Measurements from ENCODE around the gene BMERB1. TPM values are rescaled to one million over a fixed set of nuclear protein-coding genes. Genes with fewer than 3 reads are reported as not detected.
"Not testable (repeated sequence)": the region's sequence is repeated elsewhere in the genome, so short reads cannot be mapped to it uniquely, and the experiment has no call there.

The BMERB1 gene
- total and polyA plus RNA-seq, 9 donors = 17.8 to 29.2 (median 26.7) TPM

GRCh38 chr16:15457958-15458357 is 23.6 kb downstream of the BMERB1 start:
- H3K4me3 ChIP-seq (ENCODE audit: low read length) = no peak overlapping the region
- no CpG with 5 or more reads among the region's 4 CpGs for WGBS (ENCODE audit: insufficient coverage)
- H3K27ac ChIP-seq (ENCODE audit: low read length) = no peak overlapping the region
- DNase-seq = no peak
- no peaks in the 10 kb centered on the region for H3K36me3 ChIP-seq (ENCODE audit: control insufficient read depth, insufficient read depth, low read length)
- no peaks in the 10 kb centered on the region for H3K27me3 ChIP-seq (ENCODE audit: control insufficient read depth, insufficient read depth, low read length)
- H3K4me1 ChIP-seq (ENCODE audit: control insufficient read depth, insufficient read depth, low read length) = no peaks in the 10 kb centered on the region
- H3K9me3 ChIP-seq (replicated peaks; ENCODE audit: control insufficient read depth, low read depth, low read length) = no peaks in the 10 kb centered on the region

DNA sequence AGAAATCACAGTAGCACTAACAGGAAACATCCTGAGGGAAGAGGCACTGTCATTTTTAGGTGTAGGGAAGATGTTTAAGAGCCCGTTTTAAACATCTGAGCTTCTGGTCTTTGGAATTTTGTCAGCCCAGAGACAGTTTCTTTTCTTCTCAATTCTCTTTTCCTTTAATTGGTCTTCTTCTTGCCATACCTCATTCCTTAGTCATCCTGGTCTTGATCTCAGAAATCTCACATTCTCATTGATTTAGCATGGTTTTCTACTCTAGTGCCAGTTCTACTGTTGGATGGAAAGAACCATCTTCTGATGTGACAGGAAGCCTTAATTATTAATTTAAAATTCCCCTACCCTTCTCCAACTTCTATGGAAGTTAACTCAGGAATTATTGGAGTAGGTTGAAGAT is 25.4 kb downstream of the BMERB1 start:
- no peak for DNase-seq
- no peak overlapping the region for H3K27ac ChIP-seq (ENCODE audit: low read length)
- H3K27me3 ChIP-seq (ENCODE audit: control insufficient read depth, insufficient read depth, low read length) = no peaks in the 10 kb centered on the region
- WGBS (ENCODE audit: insufficient coverage) = no CpG with 5 or more reads among the region's 1 CpG
- no peaks in the 10 kb centered on the region for H3K36me3 ChIP-seq (ENCODE audit: control insufficient read depth, insufficient read depth, low read length)
- no peaks in the 10 kb centered on the region for H3K4me1 ChIP-seq (ENCODE audit: control insufficient read depth, insufficient read depth, low read length)
- no peaks in the 10 kb centered on the region for H3K9me3 ChIP-seq (replicated peaks; ENCODE audit: control insufficient read depth, low read depth, low read length)
- no peak overlapping the region for H3K4me3 ChIP-seq (ENCODE audit: low read length)

DNA sequence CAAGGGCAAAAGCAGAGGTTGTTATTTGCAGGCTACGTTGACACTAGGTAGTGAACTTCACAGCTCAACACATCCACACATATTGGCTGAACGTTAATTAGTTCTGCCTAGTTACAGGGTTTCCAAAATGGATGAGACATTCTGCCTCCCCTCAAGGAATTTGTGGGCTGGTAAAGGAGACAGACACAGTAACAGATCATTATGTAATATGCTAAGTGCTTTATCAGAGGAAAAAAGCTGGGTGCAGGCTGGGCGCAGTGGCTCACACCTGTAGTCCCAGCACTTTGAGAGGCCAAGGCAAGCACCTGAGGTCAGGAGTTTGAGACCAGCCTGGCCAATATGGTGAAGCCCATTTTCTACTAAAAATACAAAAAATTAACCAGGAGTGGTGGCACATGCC is 26.2 kb downstream of the BMERB1 start:
- Histone ChIP-seq H3K27ac (ENCODE audit: low read length) (no peak overlapping the region), H3K36me3 (ENCODE audit: control insufficient read depth, insufficient read depth, low read length) (no peaks in the 10 kb centered on the region), H3K9me3 (replicated peaks; ENCODE audit: control insufficient read depth, low read depth, low read length) (no peaks in the 10 kb centered on the region), H3K4me1 (ENCODE audit: control insufficient read depth, insufficient read depth, low read length) (no peaks in the 10 kb centered on the region), H3K27me3 (ENCODE audit: control insufficient read depth, insufficient read depth, low read length) (no peaks in the 10 kb centered on the region), H3K4me3 (ENCODE audit: low read length) (no peak overlapping the region)
- DNase-seq = no peak
- no CpG with 5 or more reads among the region's 3 CpGs for WGBS (ENCODE audit: insufficient coverage)

- H3K27me3 ChIP-seq (ENCODE audit: control insufficient read depth, insufficient read depth, low read length) = no peaks in the 10 kb centered on the region
- H3K27ac ChIP-seq (ENCODE audit: low read length) = no peak overlapping the region
- no peaks in the 10 kb centered on the region for H3K4me1 ChIP-seq (ENCODE audit: control insufficient read depth, insufficient read depth, low read length)
- H3K4me3 ChIP-seq (ENCODE audit: low read length) = no peak overlapping the region
- H3K36me3 ChIP-seq (ENCODE audit: control insufficient read depth, insufficient read depth, low read length) = no peaks in the 10 kb centered on the region
- 94% methylated on average over 3 of the region's 6 CpGs for WGBS (ENCODE audit: insufficient coverage)
- no peaks in the 10 kb centered on the region for H3K9me3 ChIP-seq (replicated peaks; ENCODE audit: control insufficient read depth, low read depth, low read length)
- DNase-seq = no peak
Measured at GRCh38 chr16:15461376-15461775, 27.0 kb downstream of the BMERB1 start.

DNA sequence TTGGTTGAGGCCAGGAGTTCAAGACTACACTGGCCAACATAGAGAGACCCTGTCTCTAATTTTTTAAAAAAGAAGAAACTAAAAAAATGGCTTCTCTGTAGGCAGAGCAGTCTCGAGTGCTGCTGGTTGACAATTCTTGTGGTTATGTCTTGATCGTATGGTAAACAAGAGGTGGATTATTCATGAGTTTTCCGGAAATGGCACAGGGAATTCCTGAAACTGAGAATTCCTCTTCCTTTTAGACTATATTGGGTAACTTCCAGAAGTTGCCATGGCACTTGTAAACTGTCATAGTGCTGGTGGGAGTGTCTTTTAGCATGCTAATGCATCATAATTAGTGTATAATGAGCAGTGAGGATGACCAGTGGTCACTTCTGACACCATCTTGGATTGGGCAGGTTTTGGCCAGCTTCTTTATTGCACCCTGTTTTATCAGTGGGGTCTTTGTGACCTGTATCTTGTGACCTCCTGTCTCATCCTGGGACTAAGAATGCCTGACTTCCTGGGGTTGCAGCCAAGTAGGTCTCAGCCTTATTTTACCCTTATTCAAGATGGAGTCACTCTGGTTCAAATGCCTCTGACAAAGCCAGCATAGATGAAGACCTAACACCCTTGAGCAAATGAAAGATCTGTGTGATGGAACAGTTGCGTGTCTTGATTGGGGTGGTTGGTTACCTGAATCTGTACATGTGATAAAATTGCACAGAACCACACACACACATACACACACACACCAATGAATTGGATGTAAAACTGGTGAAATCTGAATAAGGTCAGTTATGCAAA is 30.2 kb downstream of the BMERB1 start:
- no CpG with 5 or more reads among the region's 4 CpGs for WGBS (ENCODE audit: insufficient coverage)
- Histone ChIP-seq H3K27ac (ENCODE audit: low read length) (no peak overlapping the region), H3K4me1 (ENCODE audit: control insufficient read depth, insufficient read depth, low read length) (no peaks in the 10 kb centered on the region), H3K9me3 (replicated peaks; ENCODE audit: control insufficient read depth, low read depth, low read length) (no peaks in the 10 kb centered on the region), H3K36me3 (ENCODE audit: control insufficient read depth, insufficient read depth, low read length) (no peaks in the 10 kb centered on the region), H3K4me3 (ENCODE audit: low read length) (no peak overlapping the region), H3K27me3 (ENCODE audit: control insufficient read depth, insufficient read depth, low read length) (no peaks in the 10 kb centered on the region)
- no peak for DNase-seq

GRCh38 chr16:15466131-15466530 is 31.7 kb downstream of the BMERB1 start:
- H3K4me1 ChIP-seq (ENCODE audit: control insufficient read depth, insufficient read depth, low read length) = no peaks in the 10 kb centered on the region
- WGBS (ENCODE audit: insufficient coverage) = no CpG with 5 or more reads among the region's 2 CpGs
- H3K27me3 ChIP-seq (ENCODE audit: control insufficient read depth, insufficient read depth, low read length) = no peaks in the 10 kb centered on the region
- H3K9me3 ChIP-seq (replicated peaks; ENCODE audit: control insufficient read depth, low read depth, low read length) = no peaks in the 10 kb centered on the region
- H3K36me3 ChIP-seq (ENCODE audit: control insufficient read depth, insufficient read depth, low read length) = no peaks in the 10 kb centered on the region
- H3K4me3 ChIP-seq (ENCODE audit: low read length) = no peak overlapping the region
- DNase-seq = no peak
- no peak overlapping the region for H3K27ac ChIP-seq (ENCODE audit: low read length)

- WGBS (ENCODE audit: insufficient coverage) = no CpG with 5 or more reads among the region's 3 CpGs
Measured at GRCh38 chr16:15466886-15467781, 32.7 kb downstream of the BMERB1 start.

GRCh38 chr16:15476971-15477370 is 42.6 kb downstream of the BMERB1 start:
- WGBS (ENCODE audit: insufficient coverage) = no CpG with 5 or more reads among the region's 4 CpGs
- not testable (repeated sequence) for H3K4me3 ChIP-seq (ENCODE audit: low read length); DNase-seq; H3K27ac ChIP-seq (ENCODE audit: low read length); H3K4me1 ChIP-seq (ENCODE audit: control insufficient read depth, insufficient read depth, low read length); H3K27me3 ChIP-seq (ENCODE audit: control insufficient read depth, insufficient read depth, low read length); H3K9me3 ChIP-seq (replicated peaks; ENCODE audit: control insufficient read depth, low read depth, low read length); H3K36me3 ChIP-seq (ENCODE audit: control insufficient read depth, insufficient read depth, low read length)

More at GRCh38 chr16:15466886-15467781, 32.7 kb downstream of the BMERB1 start:
- H3K4me3 ChIP-seq (ENCODE audit: low read length) = no peak overlapping the region
- H3K9me3 ChIP-seq (replicated peaks; ENCODE audit: control insufficient read depth, low read depth, low read length) = no peaks in the 10 kb centered on the region
- H3K27ac ChIP-seq (ENCODE audit: low read length) = no peak overlapping the region
- DNase-seq = no peak
- H3K4me1 ChIP-seq (ENCODE audit: control insufficient read depth, insufficient read depth, low read length) = no peaks in the 10 kb centered on the region
- H3K36me3 ChIP-seq (ENCODE audit: control insufficient read depth, insufficient read depth, low read length) = no peaks in the 10 kb centered on the region
- no peaks in the 10 kb centered on the region for H3K27me3 ChIP-seq (ENCODE audit: control insufficient read depth, insufficient read depth, low read length)

GRCh38 chr16:15477802-15478201 is 43.4 kb downstream of the BMERB1 start:
- Histone ChIP-seq H3K4me3 (ENCODE audit: low read length) (no peak overlapping the region), H3K9me3 (replicated peaks; ENCODE audit: control insufficient read depth, low read depth, low read length) (peaks cover 4% of the 10 kb centered on the region), H3K27ac (ENCODE audit: low read length) (no peak overlapping the region), H3K4me1 (ENCODE audit: control insufficient read depth, insufficient read depth, low read length) (no peaks in the 10 kb centered on the region), H3K36me3 (ENCODE audit: control insufficient read depth, insufficient read depth, low read length) (no peaks in the 10 kb centered on the region), H3K27me3 (ENCODE audit: control insufficient read depth, insufficient read depth, low read length) (no peaks in the 10 kb centered on the region)
- DNase-seq = no peak
- WGBS (ENCODE audit: insufficient coverage) = no CpG with 5 or more reads among the region's 2 CpGs

DNA sequence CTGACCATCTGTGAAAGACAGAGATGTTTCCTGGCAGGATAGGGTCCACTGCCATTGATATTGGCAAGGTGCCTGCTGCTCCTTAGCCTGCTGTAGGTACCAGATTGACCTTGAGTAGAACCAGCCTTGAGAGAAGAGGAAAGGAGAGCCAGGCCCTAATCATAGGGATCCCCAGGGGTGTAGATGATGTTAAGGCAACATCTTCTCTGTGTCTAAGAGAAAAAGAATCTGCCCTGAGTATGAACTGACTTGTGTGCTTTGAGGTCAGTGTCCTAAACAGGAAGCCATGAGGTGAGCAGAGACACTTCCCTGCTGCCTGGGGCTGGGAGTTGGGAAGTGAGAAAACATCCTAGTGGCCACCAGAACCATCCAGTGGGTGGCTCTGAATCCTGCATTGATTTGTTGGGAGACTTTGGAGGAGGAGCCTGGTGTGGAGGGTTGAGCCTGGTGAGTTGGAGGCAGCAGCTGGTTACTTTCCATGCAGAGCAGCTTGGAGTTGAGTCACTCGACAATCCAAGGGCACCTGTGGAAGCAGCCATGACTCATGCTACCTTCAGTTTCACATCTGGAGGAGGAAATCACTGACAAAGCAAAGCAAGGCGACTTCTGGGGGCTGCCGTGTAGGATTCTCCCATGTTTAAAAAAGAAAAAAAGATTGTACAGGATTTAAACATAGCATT is 47.8 kb downstream of the BMERB1 start:
- Histone ChIP-seq H3K27ac (ENCODE audit: low read length) (no peak overlapping the region), H3K36me3 (ENCODE audit: control insufficient read depth, insufficient read depth, low read length) (no peaks in the 10 kb centered on the region), H3K4me1 (ENCODE audit: control insufficient read depth, insufficient read depth, low read length) (no peaks in the 10 kb centered on the region), H3K4me3 (ENCODE audit: low read length) (no peak overlapping the region), H3K9me3 (replicated peaks; ENCODE audit: control insufficient read depth, low read depth, low read length) (no peaks in the 10 kb centered on the region), H3K27me3 (ENCODE audit: control insufficient read depth, insufficient read depth, low read length) (no peaks in the 10 kb centered on the region)
- no CpG with 5 or more reads among the region's 3 CpGs for WGBS (ENCODE audit: insufficient coverage)
- DNase-seq = peak; percentile 33

Data from muscle of leg (tissue), 11 donors.